H9 (cell line): ENCODE data around the gene KREMEN1. TPM values are rescaled to one million over a fixed set of nuclear protein-coding genes. Genes with fewer than 3 reads are reported as not detected.

Source experiments
- DNase-seq: peaks from one replicate; pipeline ENCODE4 v3.0.0-alpha.2; 2017
- H2AFZ ChIP-seq: one replicate; pipeline ENCODE4 v1.6.1; 2013; ENCODE audit warnings: mild to moderate bottlenecking, low read length, control low read depth, moderate library complexity
- H2AK5ac ChIP-seq: 2 replicates; pipeline ENCODE4 v1.6.1; 2013; ENCODE audit warnings: low read length, control low read depth, mixed read lengths; ENCODE audit not compliant: insufficient read length
- H2BK120ac ChIP-seq: one replicate; pipeline ENCODE4 v1.6.1; 2013; ENCODE audit warnings: low read depth, mild to moderate bottlenecking, low read length, control low read depth, inconsistent platforms; ENCODE audit not compliant: poor library complexity, severe bottlenecking
- H2BK12ac ChIP-seq: 2 replicates; pipeline ENCODE4 v1.6.1; 2013; ENCODE audit warnings: low read length, control low read depth, mixed read lengths, low read depth; ENCODE audit not compliant: insufficient read length
- H2BK15ac ChIP-seq: 2 replicates; pipeline ENCODE4 v1.6.1; 2013; ENCODE audit warnings: low read depth, low read length, control low read depth
- H2BK20ac ChIP-seq: one replicate; pipeline ENCODE4 v1.6.1; 2013; ENCODE audit warnings: low read depth, mild to moderate bottlenecking, low read length, control low read depth, inconsistent platforms; ENCODE audit not compliant: poor library complexity, severe bottlenecking
- H2BK5ac ChIP-seq: 2 replicates; pipeline ENCODE4 v1.6.1; 2013; ENCODE audit warnings: low read length, control low read depth, mixed read lengths; ENCODE audit not compliant: insufficient read length
- H3K14ac ChIP-seq: 2 replicates; pipeline ENCODE4 v1.6.1; 2013; ENCODE audit warnings: low read length, control low read depth; ENCODE audit not compliant: insufficient read depth
- H3K18ac ChIP-seq: 2 replicates; pipeline ENCODE4 v1.6.1; 2013; ENCODE audit warnings: low read depth, mild to moderate bottlenecking, mixed read lengths, low read length, control low read depth; ENCODE audit not compliant: insufficient read length
- H3K23ac ChIP-seq: 2 replicates; pipeline ENCODE4 v1.6.1; 2013; ENCODE audit warnings: low read length, control low read depth, mixed read lengths, low read depth; ENCODE audit not compliant: insufficient read length
- H3K23me2 ChIP-seq: 2 replicates; pipeline ENCODE4 v1.6.1; 2013; ENCODE audit warnings: low read depth, mild to moderate bottlenecking, mixed read lengths, low read length, control low read depth; ENCODE audit not compliant: insufficient read length, poor library complexity, severe bottlenecking
- H3K27ac ChIP-seq: 2 replicates; pipeline ENCODE4 v1.5.1; 2013; ENCODE audit warnings: low read length, control low read depth, mixed read lengths, low read depth; ENCODE audit not compliant: insufficient read length
- H3K27me3 ChIP-seq: 2 replicates; pipeline ENCODE4 v1.6.1; 2013; ENCODE audit warnings: low read length, control low read depth, inconsistent platforms; ENCODE audit not compliant: insufficient read depth
- H3K4ac ChIP-seq: 2 replicates; pipeline ENCODE4 v1.6.1; 2013; ENCODE audit warnings: low read depth, mild to moderate bottlenecking, control low read depth, inconsistent platforms, low read length, moderate library complexity
- H3K4me1 ChIP-seq: 2 replicates; pipeline ENCODE4 v1.6.1; 2013; ENCODE audit warnings: low read length, control low read depth, inconsistent platforms; ENCODE audit not compliant: insufficient read depth
- H3K4me2 ChIP-seq: 2 replicates; pipeline ENCODE4 v1.6.1; 2013; ENCODE audit warnings: low read length, control low read depth, mixed read lengths; ENCODE audit not compliant: insufficient read length, insufficient read depth
- H3K56ac ChIP-seq: 2 replicates; pipeline ENCODE4 v1.6.1; 2013; ENCODE audit warnings: low read depth, mild to moderate bottlenecking, mixed read lengths, low read length, control low read depth; ENCODE audit not compliant: insufficient read length
- H3K79me1 ChIP-seq: 2 replicates; pipeline ENCODE4 v1.6.1; 2013; ENCODE audit warnings: low read depth, mild to moderate bottlenecking, moderate library complexity, low read length, control low read depth, inconsistent platforms; ENCODE audit not compliant: insufficient read depth, poor library complexity, severe bottlenecking
- H3K79me2 ChIP-seq: 2 replicates; pipeline ENCODE4 v1.6.1; 2013; ENCODE audit warnings: low read length, control low read depth, inconsistent platforms; ENCODE audit not compliant: insufficient read depth
- H3K9ac ChIP-seq: 2 replicates; pipeline ENCODE4 v1.6.1; 2013; ENCODE audit warnings: low read length, control low read depth, mixed read lengths; ENCODE audit not compliant: insufficient read length; ENCODE audit errors: extremely low read depth
- H3K9me3 ChIP-seq: one replicate; pipeline ENCODE4 v1.6.1; 2013; ENCODE audit warnings: low read depth, low read length, inconsistent platforms; ENCODE audit not compliant: control insufficient read depth
- H3T11ph ChIP-seq: one replicate; pipeline ENCODE4 v1.6.1; 2013; ENCODE audit warnings: mild to moderate bottlenecking, low read length, control low read depth, inconsistent platforms
- H4K20me1 ChIP-seq: one replicate; pipeline ENCODE4 v1.6.1; 2013; ENCODE audit not compliant: control insufficient read depth, insufficient read length, insufficient read depth
- H4K5ac ChIP-seq: 2 replicates; pipeline ENCODE4 v1.6.1; 2013; ENCODE audit warnings: low read depth, mild to moderate bottlenecking, mixed read lengths, low read length, control low read depth; ENCODE audit not compliant: insufficient read length
- H4K8ac ChIP-seq: replicated peaks from 2 replicates; pipeline ENCODE4 v1.6.1; 2013; ENCODE audit warnings: low read length, control low read depth, mixed read lengths, low read depth; ENCODE audit not compliant: insufficient read length
- H4K91ac ChIP-seq: 2 replicates; pipeline ENCODE4 v1.6.1; 2013; ENCODE audit warnings: low read depth, mild to moderate bottlenecking, moderate library complexity, mixed read lengths, low read length, control low read depth; ENCODE audit not compliant: insufficient read length
- H3K27ac Mint-ChIP-seq, 3 experiments: 2 replicates in 2 of 3; 3 replicates in 1 of 3; pipeline ENCODE4 v1.8.0; 2020 to 2021; ENCODE audit warnings: mixed read lengths in 3 of 3, mild to moderate bottlenecking in 1 of 3, moderate library complexity in 1 of 3
- H3K27me3 Mint-ChIP-seq: 2 replicates; pipeline ENCODE4 v1.8.0; 2021; ENCODE audit warnings: low read depth, mild to moderate bottlenecking, moderate library complexity, mixed read lengths
- H3K36me3 Mint-ChIP-seq, 3 experiments: 2 replicates in 2 of 3; 3 replicates in 1 of 3; pipeline ENCODE4 v1.8.0; 2020 to 2021; ENCODE audit warnings: low read depth in 3 of 3, mixed read lengths in 3 of 3; ENCODE audit not compliant: insufficient read depth in 1 of 3
- H3K4me1 Mint-ChIP-seq, 2 experiments: 2 replicates each; pipeline ENCODE4 v1.8.0; 2020; ENCODE audit warnings: mixed read lengths in 2 of 2
- H3K4me3 Mint-ChIP-seq, 2 experiments: 2 replicates in 1 of 2; 3 replicates in 1 of 2; pipeline ENCODE4 v1.8.0; 2020 to 2021; ENCODE audit warnings: mild to moderate bottlenecking in 2 of 2, mixed read lengths in 2 of 2, moderate library complexity in 1 of 2
- H3K9me3 Mint-ChIP-seq, 2 experiments: 2 replicates in 1 of 2; 3 replicates in 1 of 2; pipeline ENCODE4 v1.8.0; 2020; ENCODE audit warnings: mild to moderate bottlenecking in 2 of 2, mixed read lengths in 2 of 2, moderate library complexity in 1 of 2
- WGBS: extraction: QIAGEN DNeasy Blood & Tissue Kit; methylation state at CpG from one replicate; pipeline ENCODE4 v1.1.7; 2013; ENCODE audit warnings: missing lambda C conversion rate, low lambda C conversion rate, mixed read lengths; ENCODE audit not compliant: insufficient read length; ENCODE audit errors: extremely low coverage; 5-methylcytosine and 5-hydroxymethylcytosine counted together
- total RNA-seq: library from RNA; stranded (reverse); gene quantifications from 2 replicates; pipeline ENCODE4 v1.2.1, GENCODE V29; 2021
- TF ChIP-seq, protein P1 (sequence below): fragments of 200-600 bp; sonication (generic); conservative IDR thresholded peaks from 3 replicates; pipeline ENCODE4 v1.8.0; 2021; ENCODE audit warnings: antibody characterized with exemption, mild to moderate bottlenecking

KREMEN1 gene
- total RNA-seq, 1 experiment from 2014 or later, result 2.4 TPM

DNA sequence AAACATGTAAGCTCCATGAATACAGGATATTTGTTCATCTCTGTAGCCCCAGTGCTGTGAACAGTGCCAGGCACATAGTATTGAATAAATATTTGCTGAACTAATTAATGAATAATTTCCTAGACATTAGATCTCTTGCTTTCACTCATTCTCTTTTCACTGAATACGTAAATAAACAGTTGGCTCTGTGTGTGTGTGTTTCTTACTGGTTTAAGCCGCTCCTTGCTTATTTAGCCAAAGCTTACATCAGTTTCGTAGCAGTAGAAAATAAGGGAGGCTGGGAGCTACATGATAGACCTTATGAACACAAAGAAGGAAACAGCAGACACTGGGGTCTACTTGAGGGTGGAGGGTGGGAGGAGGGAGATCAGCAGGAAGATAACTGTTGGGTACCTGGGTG is 17.2 kb downstream of the KREMEN1 start:
- Histone ChIP-seq H2AFZ (no peak overlapping the region), H3K56ac (no peak overlapping the region), H4K20me1 (no peaks in the 10 kb centered on the region), H3K14ac (no peak overlapping the region), H3K23me2 (no peaks in the 10 kb centered on the region), H3K9ac (no peak overlapping the region), H2BK12ac (no peak overlapping the region), H3T11ph (no peak overlapping the region), H3K79me2 (no peaks in the 10 kb centered on the region), H4K5ac (no peak overlapping the region), H2AK5ac (no peak overlapping the region), H4K8ac (no peak overlapping the region), H3K4ac (no peak overlapping the region), H3K9me3 (no peaks in the 10 kb centered on the region), H2BK15ac (no peak overlapping the region), H3K27me3 (no peaks in the 10 kb centered on the region), H4K91ac (no peak overlapping the region), H3K23ac (no peak overlapping the region), H3K18ac (no peak overlapping the region), H2BK5ac (no peak overlapping the region), H3K27ac (no peak overlapping the region), H3K79me1 (no peaks in the 10 kb centered on the region), H2BK120ac (no peak overlapping the region), H3K4me2 (no peak overlapping the region), H2BK20ac (no peak overlapping the region), H3K4me1 (no peaks in the 10 kb centered on the region)
- no peak overlapping the region for H3K27ac Mint-ChIP-seq
- WGBS, result no CpG with 5 or more reads among the region's 3 CpGs
- no peaks in the 10 kb centered on the region; the same call in 1 of the 2 replicates for H3K27me3 Mint-ChIP-seq
- no peak for DNase-seq
- H3K9me3 Mint-ChIP-seq, result no peaks in the 10 kb centered on the region
- TF ChIP-seq, protein P1, sequence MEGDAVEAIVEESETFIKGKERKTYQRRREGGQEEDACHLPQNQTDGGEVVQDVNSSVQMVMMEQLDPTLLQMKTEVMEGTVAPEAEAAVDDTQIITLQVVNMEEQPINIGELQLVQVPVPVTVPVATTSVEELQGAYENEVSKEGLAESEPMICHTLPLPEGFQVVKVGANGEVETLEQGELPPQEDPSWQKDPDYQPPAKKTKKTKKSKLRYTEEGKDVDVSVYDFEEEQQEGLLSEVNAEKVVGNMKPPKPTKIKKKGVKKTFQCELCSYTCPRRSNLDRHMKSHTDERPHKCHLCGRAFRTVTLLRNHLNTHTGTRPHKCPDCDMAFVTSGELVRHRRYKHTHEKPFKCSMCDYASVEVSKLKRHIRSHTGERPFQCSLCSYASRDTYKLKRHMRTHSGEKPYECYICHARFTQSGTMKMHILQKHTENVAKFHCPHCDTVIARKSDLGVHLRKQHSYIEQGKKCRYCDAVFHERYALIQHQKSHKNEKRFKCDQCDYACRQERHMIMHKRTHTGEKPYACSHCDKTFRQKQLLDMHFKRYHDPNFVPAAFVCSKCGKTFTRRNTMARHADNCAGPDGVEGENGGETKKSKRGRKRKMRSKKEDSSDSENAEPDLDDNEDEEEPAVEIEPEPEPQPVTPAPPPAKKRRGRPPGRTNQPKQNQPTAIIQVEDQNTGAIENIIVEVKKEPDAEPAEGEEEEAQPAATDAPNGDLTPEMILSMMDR, result no peak
- peaks cover 0 to 3% (median 0%) of the 10 kb centered on the region in 3 experiments; a peak in 1 of 7 replicates for H3K36me3 Mint-ChIP-seq
- no peak overlapping the region for H3K4me3 Mint-ChIP-seq
- H3K4me1 Mint-ChIP-seq, result no peaks in the 10 kb centered on the region
